K562 treated with DMSO at 1 percent for 24 hours (cell line): ENCODE results near the gene PMPCA. TPM values are rescaled to one million over a fixed set of nuclear protein-coding genes. Genes with fewer than 3 reads are reported as not detected.

Experiments used
- total RNA-seq: library from RNA; unstranded; fragments of 300-600 nt; gene quantifications from 2 replicates; pipeline ENCODE4 v1.2.3, GENCODE V29; 2022; ENCODE audit warnings: low read depth; ENCODE audit not compliant: insufficient read depth

Gene PMPCA
- 68.8 and 70.7 TPM in 2 replicates for total RNA-seq

DNA sequence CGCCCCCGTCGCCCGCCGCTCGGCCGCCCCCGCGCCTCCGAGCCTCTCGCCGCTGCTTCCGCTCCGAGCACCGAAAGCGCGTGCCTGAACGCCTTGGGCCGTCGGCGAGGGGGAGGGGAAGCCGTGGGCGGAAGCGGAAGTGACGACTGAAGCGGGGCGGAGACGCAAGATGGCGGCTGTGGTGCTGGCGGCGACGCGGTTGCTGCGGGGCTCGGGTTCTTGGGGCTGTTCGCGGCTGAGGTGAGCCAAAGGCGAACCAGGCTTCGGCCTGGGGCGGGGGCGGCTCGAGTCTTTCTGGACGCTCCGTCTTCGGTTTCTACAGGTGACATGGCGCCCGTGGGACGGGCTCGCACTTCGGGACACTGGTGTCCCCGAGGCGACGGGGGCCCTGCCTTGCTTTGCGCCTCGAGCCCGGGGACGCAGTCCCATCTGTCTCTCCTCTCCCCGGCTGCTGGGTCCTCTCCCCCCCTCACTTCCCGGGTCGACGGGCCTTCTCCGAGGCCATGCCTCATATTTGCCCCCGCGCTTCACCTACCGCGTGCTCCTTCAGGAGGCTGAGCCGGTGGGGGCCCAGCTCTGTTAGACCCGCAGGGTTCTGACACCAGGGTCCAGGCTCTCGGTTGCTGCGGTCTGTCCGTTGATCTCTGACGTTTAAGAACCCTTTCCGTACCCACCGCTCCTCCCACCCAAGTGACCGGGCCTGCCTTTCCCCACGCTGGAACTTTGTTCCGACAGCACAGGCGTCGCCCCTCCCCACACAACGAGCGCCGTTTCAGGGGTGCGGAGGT, at the start of gene PMPCA, which contains the start of gene ENTR1:
PMPCA (plus strand) TSS at position 159 of the 788 bp plus-strand sequence; CDS start at position 170, 11 bp downstream.
ENTR1 (minus strand) TSS at position 115 of the 788 bp plus-strand sequence. CDS start 217 bp downstream, outside the sequence.

GRCh38 chr9:136363106-136363948, 47.1 kb upstream of the PMPCA start, which contains the start of gene DNLZ:
TSS of gene DNLZ (minus strand) at chr9:136363744. CDS start at chr9:136363714, 30 bp downstream.

DNA sequence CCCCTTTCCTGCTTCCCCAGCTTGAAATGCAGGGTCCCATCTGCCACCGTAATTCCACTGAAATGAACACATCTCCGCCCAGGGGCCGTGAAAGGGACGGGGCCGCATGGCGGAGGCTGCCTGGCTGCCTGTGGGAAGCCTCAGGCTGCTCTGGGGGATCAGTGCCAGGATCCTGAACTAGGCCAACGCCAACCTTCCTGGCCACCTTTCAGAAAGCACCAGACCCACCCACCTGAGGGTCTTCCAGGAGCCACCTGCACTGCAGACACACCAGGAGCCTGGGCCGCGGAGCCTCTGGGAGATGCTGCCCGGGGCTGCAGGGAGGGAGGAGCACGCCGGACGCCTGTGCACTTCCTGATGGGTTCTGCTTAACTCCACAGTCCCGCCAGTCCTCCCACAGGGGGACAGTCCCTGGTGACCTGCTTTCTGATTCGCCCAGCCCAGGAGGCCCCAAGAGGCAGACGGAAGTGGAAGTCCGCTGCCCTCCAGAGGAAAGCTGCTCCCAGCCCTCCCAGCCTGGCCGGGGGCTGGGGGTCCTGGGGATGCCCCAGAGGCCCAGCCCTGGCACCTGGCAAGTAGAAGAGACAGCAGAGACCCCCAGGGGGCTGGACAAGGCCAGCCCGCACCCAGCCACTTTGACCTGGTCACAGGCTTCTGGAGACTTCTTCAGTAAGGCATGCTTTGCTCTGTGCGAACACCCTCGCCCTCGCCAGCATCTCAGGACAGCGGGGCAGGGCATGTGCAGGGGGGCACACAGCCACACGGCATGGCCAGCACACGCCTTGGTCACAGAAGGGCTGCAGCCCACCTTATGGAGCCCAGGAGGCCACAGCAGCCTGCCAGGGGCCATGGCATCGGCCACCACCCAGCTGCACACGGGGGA, 36.9 kb upstream of the PMPCA start, which contains the start of gene CARD9:
CARD9 (minus strand) TSS at position 370 of the 883 bp plus-strand sequence. CDS start 1,591 bp downstream, outside the sequence.

DNA sequence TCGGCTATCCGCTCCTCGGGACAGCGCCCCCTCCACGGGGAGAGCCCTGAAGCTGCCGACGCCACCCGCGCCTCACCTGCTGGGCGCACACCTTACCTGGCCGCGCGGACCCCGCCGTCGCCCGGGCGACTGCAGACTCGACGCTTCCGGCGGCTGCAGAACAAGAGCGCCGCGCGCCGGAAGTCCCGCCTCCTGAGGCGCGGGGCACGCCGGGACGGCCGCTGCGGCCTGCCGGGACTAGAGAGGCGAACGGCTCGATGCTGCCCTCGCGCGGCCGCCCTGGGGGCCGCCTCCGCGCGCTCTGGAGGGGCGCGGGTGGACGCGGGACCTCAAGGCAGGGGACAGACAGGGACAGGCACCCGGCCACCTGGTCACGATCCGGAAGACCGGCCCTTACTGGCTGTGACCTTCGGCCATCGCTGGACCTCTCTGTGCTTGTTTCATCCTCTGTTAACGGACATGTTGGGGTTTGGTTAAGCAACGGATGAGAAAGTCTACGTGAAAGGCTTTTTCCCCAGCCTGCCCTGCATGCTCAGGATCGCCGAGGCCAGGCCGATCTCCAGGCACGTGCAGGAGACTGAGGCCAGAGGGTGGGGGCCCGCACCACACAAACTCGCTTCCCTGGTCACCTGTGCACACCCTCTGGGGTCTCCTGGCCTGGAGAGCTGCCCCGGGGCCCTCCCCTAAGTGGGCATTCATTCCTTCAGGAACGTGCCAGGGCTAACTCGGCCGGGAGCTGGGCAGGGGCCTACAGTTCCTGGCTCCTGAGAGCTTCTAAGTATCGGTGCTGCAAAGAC, 10.2 kb upstream of the PMPCA start, which contains the start of gene SNAPC4:
SNAPC4 (minus strand) TSS at position 133 of the 797 bp plus-strand sequence. CDS start 1,742 bp downstream, outside the sequence.

DNA sequence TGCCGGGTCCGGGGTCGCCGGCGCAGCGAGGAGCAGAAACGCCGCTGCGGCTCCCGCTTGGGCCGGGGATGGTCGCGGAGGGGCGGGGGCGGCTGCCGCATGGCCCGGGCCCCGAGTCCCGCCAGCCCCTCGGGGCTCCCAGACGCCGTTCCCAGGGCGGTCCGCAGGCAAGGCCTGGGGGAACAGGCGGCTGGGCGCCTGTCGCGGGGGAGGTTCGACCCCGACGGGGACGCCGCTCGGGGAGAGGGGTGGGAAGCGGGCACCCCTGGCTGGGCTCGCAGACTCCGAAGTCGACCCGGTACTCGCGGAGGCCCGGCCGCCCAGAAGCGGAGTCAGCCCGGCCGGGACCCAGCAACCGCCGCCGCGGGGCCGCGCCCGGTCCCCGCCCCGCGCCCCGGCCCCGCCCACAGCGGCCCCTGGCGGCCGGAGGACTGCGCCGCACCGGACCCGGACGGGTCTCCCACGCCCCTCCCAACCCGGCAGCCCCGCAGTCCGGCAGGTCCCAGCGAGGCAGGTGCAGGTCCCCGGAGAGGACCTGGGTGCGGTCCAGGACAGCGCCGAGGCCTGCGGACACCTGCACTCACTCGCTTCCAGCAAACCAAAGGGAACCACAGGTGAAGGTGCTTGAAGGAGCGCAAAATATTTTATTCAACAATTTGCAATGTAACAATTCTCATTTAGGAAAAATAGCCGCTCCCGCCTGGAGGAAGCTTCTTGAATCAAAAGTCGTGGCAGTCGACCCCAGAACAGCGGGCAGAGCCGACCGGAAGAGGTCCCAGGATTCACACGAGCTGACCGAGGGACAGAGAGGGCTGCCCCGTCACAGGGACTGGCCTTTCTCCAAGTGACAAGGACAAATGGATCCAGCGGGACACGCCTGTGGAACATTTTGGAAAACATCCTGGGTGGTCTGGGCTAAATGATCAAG, 29.3 kb downstream of the PMPCA start, which contains the start of gene INPP5E:
INPP5E (minus strand) TSS at position 365 of the 928 bp plus-strand sequence. CDS start 426 bp downstream, outside the sequence.

Other genes starting within 250 kb of the PMPCA start
- not detected in 2 replicates for gene LHX3, start 205.5 kb upstream of the PMPCA start, total RNA-seq
- 14.6 and 14.9 TPM in 2 replicates for gene QSOX2, start 164.8 kb upstream of the PMPCA start, total RNA-seq
- 0.08 TPM in 1 of 2 replicates, not detected in the other for gene CCDC187, start 106.6 kb upstream of the PMPCA start, total RNA-seq
- gene GPSM1, start 83.1 kb upstream of the PMPCA start, total RNA-seq: 18.8 and 19.4 TPM in 2 replicates
- gene DNLZ, start 46.9 kb upstream of the PMPCA start, total RNA-seq: 23.4 and 26.0 TPM in 2 replicates
- 17.8 and 22.3 TPM in 2 replicates for gene CARD9, start 37.0 kb upstream of the PMPCA start, total RNA-seq
- 10.4 and 10.8 TPM in 2 replicates for gene SNAPC4, start 10.5 kb upstream of the PMPCA start, total RNA-seq
- 39.8 and 47.3 TPM in 2 replicates for gene ENTR1, start within 50 bp of the PMPCA start, total RNA-seq
- gene INPP5E, start 29.2 kb downstream of the PMPCA start, total RNA-seq: 14.4 TPM in 2 replicates
- gene SEC16A, start 72.4 kb downstream of the PMPCA start, total RNA-seq: 54.0 and 55.0 TPM in 2 replicates
- 21.4 and 22.9 TPM in 2 replicates for gene NOTCH1, start 135.4 kb downstream of the PMPCA start, total RNA-seq